NCI-H2029 (cell line): ENCODE results near the gene CSNK1D.
"Not testable (repeated sequence)": the region's sequence is repeated elsewhere in the genome, so short reads cannot be mapped to it uniquely, and the experiment has no call there.

Source experiments
- DNase-seq: peaks from one replicate; lab custom pipeline; 2025; lab: John Stamatoyannopoulos, UW

Gene CSNK1D

DNA sequence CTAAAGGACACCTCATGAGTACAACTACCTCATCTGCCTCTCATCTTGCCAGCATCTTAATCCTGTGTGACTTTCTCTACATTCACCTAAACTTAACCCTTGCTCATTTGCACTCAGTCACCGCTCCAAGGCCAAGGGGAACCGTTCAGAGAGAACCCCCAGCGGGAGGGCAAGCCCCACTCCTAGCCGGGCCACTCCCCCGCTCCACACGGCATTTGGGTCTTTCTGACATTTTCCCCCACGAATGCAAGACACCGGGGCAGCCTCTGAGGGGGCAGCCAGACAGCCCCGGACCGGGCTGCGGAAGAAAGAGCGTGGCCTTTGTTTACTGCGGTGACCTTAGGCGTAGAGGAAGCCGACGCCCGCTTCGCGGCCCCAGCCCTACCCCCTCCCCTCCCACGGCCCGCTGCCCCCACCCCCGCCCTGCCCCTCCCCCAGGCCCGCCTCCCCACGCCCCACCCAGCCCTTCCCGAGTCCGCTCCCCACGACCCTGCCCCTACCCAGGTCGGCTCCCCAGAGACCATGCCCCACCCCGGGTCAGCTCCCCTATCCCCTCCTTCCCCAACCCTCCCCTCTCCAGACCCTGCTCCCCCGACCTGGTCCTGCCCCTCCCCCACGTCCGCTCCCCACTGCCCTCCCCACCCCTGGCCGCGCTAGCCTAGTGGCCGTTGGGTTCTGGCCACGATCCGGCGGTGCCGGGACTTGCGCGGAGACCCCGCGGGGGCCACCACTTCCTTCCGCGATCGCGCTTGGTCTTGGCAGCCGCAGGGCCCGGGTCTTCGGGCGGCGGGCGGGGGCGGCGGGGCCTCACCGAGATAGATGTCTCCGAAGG, 789 bp downstream of the CSNK1D start:
- DNase-seq: no peak

DNA sequence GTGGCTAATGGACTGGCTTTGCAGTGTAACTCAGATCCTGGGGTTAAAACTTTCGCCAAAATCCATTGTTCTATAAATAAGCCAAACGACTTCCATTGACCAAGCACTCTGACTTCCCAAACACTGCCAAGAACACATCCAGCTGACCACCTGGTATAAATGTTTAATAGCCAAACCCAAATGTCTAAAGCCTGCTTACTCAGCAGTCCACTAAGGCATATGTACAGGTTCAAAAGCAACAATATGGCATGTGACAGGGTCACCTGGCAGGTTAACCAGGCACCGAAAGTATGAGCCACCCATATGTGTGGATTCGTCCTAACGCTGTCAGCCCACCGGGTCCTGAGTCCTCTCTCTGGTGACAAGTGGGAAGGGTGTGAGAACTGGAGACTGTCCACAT, 2.1 kb downstream of the CSNK1D start:
- no peak for DNase-seq

DNA sequence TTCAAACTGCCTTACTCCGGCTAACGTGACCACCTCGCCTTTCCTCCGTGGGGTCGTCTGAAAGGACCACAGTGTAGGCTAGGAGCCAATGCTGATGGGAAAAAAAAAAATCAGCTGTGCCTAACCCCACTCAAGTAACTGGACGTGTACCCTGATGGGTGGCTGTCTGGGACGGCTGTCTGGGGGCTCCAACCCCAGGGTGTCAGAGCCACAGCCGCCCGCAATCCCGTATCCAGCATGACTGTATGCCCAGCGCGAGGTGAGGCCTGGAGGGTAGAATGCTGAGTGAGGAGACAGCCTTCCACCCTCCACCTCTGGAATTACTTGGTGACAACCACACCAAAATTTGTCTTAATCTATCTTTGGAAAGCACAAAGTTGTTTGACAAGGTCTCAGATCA, 2.8 kb downstream of the CSNK1D start:
- DNase-seq: no peak

- DNase-seq: no peak
Measured at GRCh38 chr17:82269882-82270500, 3.5 kb downstream of the CSNK1D start.

GRCh38 chr17:82269138-82269881, 4.2 kb downstream of the CSNK1D start:
- DNase-seq: no peak

DNA sequence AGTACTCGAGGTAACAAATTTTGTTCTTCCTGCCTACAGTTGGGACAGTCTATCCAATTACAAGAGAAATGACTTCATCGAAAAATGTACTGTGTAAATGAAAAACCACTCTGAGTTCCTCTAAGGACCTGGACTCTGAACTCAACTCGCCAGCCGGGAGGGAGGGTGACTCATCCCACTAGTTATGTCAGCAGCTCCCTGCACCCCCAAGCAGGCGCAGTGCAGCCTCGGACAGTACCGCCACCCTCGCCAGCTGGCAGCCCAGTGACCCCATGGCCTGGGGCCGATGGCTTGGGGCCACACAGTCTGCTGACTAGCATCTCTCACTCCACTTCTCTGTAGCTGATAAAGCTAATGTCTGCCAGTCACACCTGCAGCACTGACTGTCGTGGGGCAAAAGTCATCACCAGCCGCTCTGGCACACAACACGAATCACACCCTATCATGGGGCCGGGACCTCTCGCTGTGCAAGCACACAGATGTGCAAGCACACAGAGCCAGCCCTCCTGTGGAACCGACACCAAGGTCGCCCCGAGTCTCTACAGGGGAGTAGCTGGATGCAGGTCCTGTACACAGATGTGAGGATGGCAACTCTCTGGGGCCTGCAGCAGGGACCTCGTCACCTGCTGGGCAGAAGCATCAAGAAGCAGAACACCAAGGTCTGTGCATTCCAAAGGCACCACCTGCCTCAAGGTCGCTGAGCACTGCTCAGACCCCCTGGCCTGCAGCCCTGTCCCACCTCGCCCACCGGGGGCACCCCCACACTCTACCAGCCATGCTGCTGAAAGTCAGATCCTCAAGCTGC, 5.7 kb downstream of the CSNK1D start:
- DNase-seq: no peak

DNA sequence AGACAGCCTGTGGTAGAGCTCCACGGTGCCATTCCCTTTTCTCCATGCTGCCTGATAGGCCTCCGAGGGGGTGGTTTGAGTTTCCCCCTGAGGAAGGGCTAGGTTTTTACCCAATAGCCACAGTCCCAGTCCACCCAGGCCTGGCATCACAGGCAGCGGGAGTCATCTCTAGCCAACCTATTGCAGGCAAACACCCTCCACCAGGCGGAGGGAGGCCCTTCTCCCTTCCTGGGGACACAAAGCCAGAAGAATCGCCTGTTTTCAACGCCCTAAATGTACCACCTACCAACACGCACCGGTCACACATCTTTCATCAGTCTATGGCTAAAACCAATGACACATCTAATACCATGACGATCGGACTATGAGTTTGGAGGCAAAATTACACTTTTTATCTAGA, 7.4 kb downstream of the CSNK1D start:
- no peak for DNase-seq

DNA sequence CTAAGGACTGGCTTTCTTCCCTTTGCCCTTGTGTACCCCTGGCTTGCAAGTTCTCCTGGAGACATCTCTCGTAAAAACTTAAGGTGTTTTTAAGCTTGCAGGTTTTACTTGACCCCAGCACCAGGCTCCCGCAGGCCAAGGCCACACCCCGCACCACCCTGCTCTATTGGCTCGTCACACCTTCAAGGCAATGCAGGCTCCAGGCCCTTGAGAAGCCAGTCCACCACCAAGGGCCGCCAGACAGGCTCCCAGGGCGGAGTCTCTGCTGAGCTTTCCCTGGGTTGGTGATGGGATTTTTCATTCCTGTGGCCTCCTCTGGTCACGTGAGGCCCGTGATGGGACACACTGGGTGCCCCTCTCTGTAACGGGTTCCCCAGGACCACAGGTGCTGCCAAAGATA, 9.9 kb downstream of the CSNK1D start:
- DNase-seq: no peak

DNA sequence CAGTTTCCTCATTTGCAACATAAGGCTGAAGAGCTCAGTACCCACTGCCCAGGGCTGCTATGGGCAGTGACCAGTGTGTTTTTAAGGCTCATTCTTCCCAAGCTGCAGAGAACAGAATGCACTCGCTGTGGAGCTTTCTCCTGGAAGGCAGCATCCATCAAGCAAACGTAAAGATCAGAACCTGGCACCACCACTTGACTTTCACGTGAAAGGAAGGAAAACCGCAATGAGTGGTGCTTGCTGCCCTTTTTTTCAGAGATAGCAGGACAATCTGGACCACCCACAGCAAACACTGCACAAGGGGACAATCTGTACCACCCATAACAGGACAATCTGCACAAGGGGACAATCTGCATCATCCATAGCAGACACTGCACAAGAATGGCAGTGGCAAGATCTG, 11.2 kb downstream of the CSNK1D start:
- DNase-seq: no peak

GRCh38 chr17:82259972-82260961, 13.2 kb downstream of the CSNK1D start:
- DNase-seq: not testable (repeated sequence)

GRCh38 chr17:82258555-82258954, 14.9 kb downstream of the CSNK1D start:
- DNase-seq: no peak

- no peak for DNase-seq
Measured at GRCh38 chr17:82257473-82257872, 16.0 kb downstream of the CSNK1D start.

- no peak for DNase-seq
Measured at GRCh38 chr17:82256242-82256885, 17.1 kb downstream of the CSNK1D start.

- no peak for DNase-seq
Measured at GRCh38 chr17:82255402-82255972, 18.0 kb downstream of the CSNK1D start.

DNA sequence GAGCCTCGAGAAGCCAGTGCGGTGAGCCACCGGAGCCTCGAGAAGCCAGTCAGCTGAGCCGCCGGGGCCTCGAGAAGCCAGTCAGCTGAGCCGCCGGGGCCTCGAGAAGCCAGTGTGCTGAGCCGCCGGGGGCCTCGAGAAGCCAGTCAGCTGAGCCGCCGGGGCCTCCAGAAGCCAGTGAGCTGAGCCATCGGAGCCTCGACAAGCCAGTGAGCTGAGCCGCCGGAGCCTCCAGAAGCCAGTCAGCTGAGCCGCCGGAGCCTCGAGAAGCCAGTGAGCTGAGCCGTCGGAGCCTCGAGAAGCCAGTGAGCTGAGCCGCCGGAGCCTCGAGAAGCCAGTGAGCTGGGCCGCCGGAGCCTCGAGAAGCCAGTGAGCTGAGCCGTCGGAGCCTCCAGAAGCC, 18.8 kb downstream of the CSNK1D start:
- DNase-seq: not testable (repeated sequence)

DNA sequence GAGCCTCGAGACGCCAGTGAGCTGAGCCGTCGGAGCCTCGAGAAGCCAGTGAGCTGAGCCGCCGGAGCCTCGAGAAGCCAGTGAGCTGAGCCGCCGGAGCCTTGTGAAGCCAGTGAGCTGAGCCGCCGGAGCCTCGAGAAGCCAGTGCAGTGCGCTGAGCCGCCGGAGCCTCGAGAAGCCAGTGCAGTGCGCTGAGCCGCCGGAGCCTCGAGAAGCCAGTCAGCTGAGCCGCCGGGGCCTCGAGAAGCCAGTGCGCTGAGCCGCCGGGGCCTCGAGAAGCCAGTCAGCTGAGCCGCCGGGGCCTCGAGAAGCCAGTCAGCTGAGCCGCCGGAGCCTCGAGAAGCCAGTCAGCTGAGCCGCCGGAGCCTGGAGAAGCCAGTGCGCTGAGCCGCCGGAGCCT, 19.4 kb downstream of the CSNK1D start:
- DNase-seq: not testable (repeated sequence)

DNA sequence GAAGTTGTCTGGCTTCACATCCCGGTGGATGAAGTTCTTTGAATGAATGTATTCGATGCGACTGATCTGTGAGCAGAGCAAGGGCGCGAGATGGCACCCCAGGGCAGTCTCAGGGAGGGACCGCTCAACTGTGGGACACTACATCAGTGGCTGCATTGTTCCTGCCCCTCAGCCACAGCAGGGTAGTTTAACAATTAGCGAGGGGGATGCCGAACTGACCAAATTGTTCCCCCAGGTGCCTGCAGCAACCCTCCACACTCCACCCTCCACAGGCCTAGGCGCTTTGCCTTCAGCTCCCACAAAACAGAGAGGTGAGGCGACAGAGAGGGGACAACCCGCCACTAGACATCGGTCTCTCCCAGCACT, 20.3 kb downstream of the CSNK1D start:
- no peak for DNase-seq

DNA sequence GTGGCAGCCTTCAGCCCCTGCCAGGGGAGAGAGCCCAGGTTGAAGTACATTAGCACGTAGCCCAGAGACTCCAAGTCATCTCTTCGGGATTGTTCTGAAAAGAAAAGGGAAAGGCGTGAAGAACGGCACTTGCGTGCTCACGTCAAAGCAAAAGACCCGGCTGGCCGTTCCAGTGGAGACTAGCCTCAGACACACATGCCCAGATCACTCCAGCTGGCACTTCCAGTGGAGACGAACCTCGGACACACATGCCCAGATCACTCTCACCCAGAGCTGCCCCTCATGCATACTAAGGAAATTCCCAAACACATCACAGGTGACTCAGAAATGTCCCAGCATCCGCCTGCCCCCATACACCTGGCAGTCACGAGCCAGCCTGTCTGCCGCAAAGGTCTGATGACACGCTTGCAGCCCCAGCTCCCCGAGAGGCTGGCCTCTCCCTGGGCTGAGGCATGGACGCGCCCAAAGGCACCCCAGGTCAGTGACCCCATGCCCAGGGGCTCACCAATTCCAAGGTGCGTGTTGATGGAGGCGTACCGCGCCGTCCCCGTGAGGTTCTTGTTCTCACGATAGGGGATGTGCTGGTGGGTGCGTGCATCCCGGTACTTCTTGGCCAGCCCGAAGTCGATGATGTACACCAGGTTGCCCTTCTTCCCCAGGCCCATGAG, 20.9 kb downstream of the CSNK1D start:
- DNase-seq: no peak

GRCh38 chr17:82250868-82251500, 22.5 kb downstream of the CSNK1D start:
- DNase-seq: no peak
